GM23338 (cell line): ENCODE results near the gene ERH. TPM values are rescaled to one million over a fixed set of nuclear protein-coding genes. Genes with fewer than 3 reads are reported as not detected.

Experiments
- ATAC-seq: fragments of 200-7000 bp; cut with Tn5 transposase; 3 replicates; pipeline ENCODE4 v1.9.1; 2020
- DNase-seq: peaks from one replicate; pipeline ENCODE4 v3.0.0-alpha.2; 2015; ENCODE audit warnings: low spot score
- H2AFZ ChIP-seq: fragments of 200-600 bp; sonication (generic); 2 replicates; pipeline ENCODE4 v1.8.0; 2016; ENCODE audit warnings: antibody characterized with exemption, mild to moderate bottlenecking, moderate library complexity
- H3F3A ChIP-seq: fragments of 200-600 bp; sonication (generic); replicated peaks from 2 replicates; pipeline ENCODE4 v1.8.0; 2017; ENCODE audit warnings: antibody characterized with exemption, mixed run types, low read depth
- H3K27ac ChIP-seq: fragments of 200-600 bp; sonication (generic); 2 replicates; pipeline ENCODE4 v1.6.1; 2016; ENCODE audit warnings: low read depth
- H3K27me3 ChIP-seq: fragments of 200-600 bp; sonication (generic); 2 replicates; pipeline ENCODE4 v1.8.0; 2016; ENCODE audit warnings: mild to moderate bottlenecking, mixed run types, moderate library complexity; ENCODE audit not compliant: insufficient read depth
- H3K36me3 ChIP-seq: fragments of 200-600 bp; sonication (generic); 2 replicates; pipeline ENCODE4 v1.8.0; 2016; ENCODE audit warnings: mild to moderate bottlenecking; ENCODE audit not compliant: insufficient read depth
- H3K4me1 ChIP-seq: fragments of 200-600 bp; sonication (generic); 2 replicates; pipeline ENCODE4 v1.8.0; 2016; ENCODE audit warnings: mild to moderate bottlenecking, moderate library complexity; ENCODE audit not compliant: insufficient read depth
- H3K4me2 ChIP-seq: fragments of 200-600 bp; sonication (generic); 2 replicates; pipeline ENCODE4 v1.7.1; 2017; ENCODE audit warnings: mixed run types
- H3K4me3 ChIP-seq: fragments of 200-600 bp; sonication (generic); 2 replicates; pipeline ENCODE4 v1.6.1; 2016; ENCODE audit warnings: mixed run types
- H3K79me2 ChIP-seq: fragments of 200-600 bp; sonication (generic); replicated peaks from 2 replicates; pipeline ENCODE4 v1.8.0; 2017; ENCODE audit warnings: mild to moderate bottlenecking; ENCODE audit not compliant: insufficient read depth
- H3K9me2 ChIP-seq: fragments of 200-600 bp; sonication (generic); 2 replicates; pipeline ENCODE4 v1.8.0; 2017; ENCODE audit not compliant: insufficient read depth
- H4K20me1 ChIP-seq: fragments of 200-600 bp; sonication (generic); replicated peaks from 2 replicates; pipeline ENCODE4 v1.8.0; 2017; ENCODE audit warnings: mild to moderate bottlenecking; ENCODE audit not compliant: insufficient read depth
- H3K27ac Mint-ChIP-seq: 2 replicates; pipeline ENCODE4 v1.8.0; 2020; ENCODE audit warnings: inconsistent platforms, mild to moderate bottlenecking, moderate library complexity, mixed read lengths
- H3K27me3 Mint-ChIP-seq: 3 replicates; pipeline ENCODE4 v1.8.0; 2022; ENCODE audit warnings: low read depth, mild to moderate bottlenecking, moderate library complexity, mixed read lengths, inconsistent platforms; ENCODE audit not compliant: insufficient read depth, poor library complexity
- H3K36me3 Mint-ChIP-seq: 3 replicates; pipeline ENCODE4 v1.8.0; 2021; ENCODE audit warnings: low read depth, mild to moderate bottlenecking, inconsistent platforms, moderate library complexity, mixed read lengths
- H3K4me1 Mint-ChIP-seq: 3 replicates; pipeline ENCODE4 v1.8.0; 2020; ENCODE audit warnings: mild to moderate bottlenecking, inconsistent platforms, mixed read lengths
- H3K4me3 Mint-ChIP-seq: 3 replicates; pipeline ENCODE4 v1.8.0; 2021; ENCODE audit warnings: moderate library complexity, mild to moderate bottlenecking, inconsistent platforms, mixed read lengths
- H3K9me3 Mint-ChIP-seq: 3 replicates; pipeline ENCODE4 v1.8.0; 2020; ENCODE audit warnings: moderate library complexity, mild to moderate bottlenecking, inconsistent platforms, mixed read lengths
- CREB1 ChIP-seq: fragments of 250-450 bp; sonication (Bioruptor Pico); IDR thresholded peaks from 2 replicates; pipeline ENCODE4 v1.5.0; 2020; ENCODE audit warnings: low read depth, mild to moderate bottlenecking, moderate library complexity
- CTCF ChIP-seq, 2 experiments: fragments of 200-600 bp in 1 of 2; sonication (generic) in 1 of 2; conservative IDR thresholded peaks; 2 replicates each; pipeline versions ENCODE4 v1.5.1 to v1.6.1; 2016 to 2017; ENCODE audit warnings: antibody characterized with exemption in 2 of 2, low read depth in 2 of 2, mild to moderate bottlenecking in 2 of 2, moderate library complexity in 1 of 2
- ETS1 ChIP-seq: IDR thresholded peaks from 2 replicates; pipeline ENCODE4 v1.6.1; 2016; ENCODE audit warnings: antibody characterized with exemption
- EZH2 ChIP-seq: fragments of 200-600 bp; sonication (generic); IDR thresholded peaks from one replicate; pipeline ENCODE4 v1.8.0; 2017; ENCODE audit warnings: antibody characterized with exemption, mild to moderate bottlenecking, low read depth; ENCODE audit not compliant: unreplicated experiment
- JUNB ChIP-seq: IDR thresholded peaks from one replicate; pipeline ENCODE4 v1.6.1; 2016; ENCODE audit warnings: antibody characterized with exemption; ENCODE audit not compliant: unreplicated experiment
- NANOG ChIP-seq: IDR thresholded peaks from 2 replicates; pipeline ENCODE4 v1.6.1; 2016; ENCODE audit warnings: antibody characterized with exemption, borderline replicate concordance
- POLR2AphosphoS5 ChIP-seq: IDR thresholded peaks from 2 replicates; pipeline ENCODE4 v1.6.1; 2016; ENCODE audit warnings: antibody characterized with exemption, low read depth
- REST ChIP-seq: IDR thresholded peaks from one replicate; pipeline ENCODE4 v1.6.1; 2018; ENCODE audit warnings: antibody characterized with exemption; ENCODE audit not compliant: unreplicated experiment
- STAT1 ChIP-seq: IDR thresholded peaks from one replicate; pipeline ENCODE4 v1.6.1; 2016; ENCODE audit warnings: antibody characterized with exemption; ENCODE audit not compliant: unreplicated experiment
- ZNF114 ChIP-seq: fragments of 250-450 bp; sonication (Bioruptor Pico); IDR thresholded peaks from 2 replicates; pipeline ENCODE4 v1.5.0; 2020; ENCODE audit warnings: mild to moderate bottlenecking, moderate library complexity
- ZNF331 ChIP-seq: fragments of 250-450 bp; sonication (Bioruptor Pico); IDR thresholded peaks from 2 replicates; pipeline ENCODE4 v1.5.0; 2020; ENCODE audit warnings: low read depth, mild to moderate bottlenecking, moderate library complexity
- ZNF462 ChIP-seq: fragments of 250-450 bp; sonication (Bioruptor Pico); IDR thresholded peaks from 2 replicates; pipeline ENCODE4 v1.5.0; 2020; ENCODE audit warnings: mild to moderate bottlenecking, moderate library complexity
- polyA plus RNA-seq: library from polyadenylated mRNA; unstranded; fragments of >200 nt; fragmentation: Nextera tagmentation; extraction: Ambion mirVana; gene quantifications from 2 replicates; pipeline ENCODE4 v1.2.1, GENCODE V29; 2016
- total RNA-seq: library from RNA; depleted of rRNA; stranded (reverse); fragments of >200 nt; shearing (Covaris generic); gene quantifications from 2 replicates; pipeline ENCODE4 v1.2.3, GENCODE V29; 2014

The ERH gene
- total and polyA plus RNA-seq, 2 experiments from 2014 or later: 188 to 545 TPM

- no peak overlapping the region for H3K4me3 ChIP-seq
- H3K36me3 ChIP-seq: no peaks in the 10 kb centered on the region
- Mint-ChIP-seq H3K4me3 (no peak overlapping the region), H3K27me3 (no peaks in the 10 kb centered on the region), H3K4me1 (no peaks in the 10 kb centered on the region; the same call in 2 of the 3 replicates), H3K9me3 (no peaks in the 10 kb centered on the region), H3K27ac (no peak overlapping the region), H3K36me3 (no peaks in the 10 kb centered on the region)
- H2AFZ ChIP-seq: no peak overlapping the region
- no peaks in the 10 kb centered on the region for H3K79me2 ChIP-seq
- H3K4me2 ChIP-seq: no peak overlapping the region
- no peaks in the 10 kb centered on the region for H3F3A ChIP-seq
- ATAC-seq (peak; percentile 51), DNase-seq (no peak)
- no peaks in the 10 kb centered on the region for H4K20me1 ChIP-seq
- H3K27ac ChIP-seq: no peak overlapping the region
- H3K27me3 ChIP-seq: no peaks in the 10 kb centered on the region
- TF ChIP-seq CREB1 (CRISPR knock-in tag) (no peak), ZNF114 (CRISPR knock-in tag) (no peak), ETS1 (no peak), REST (no peak), EZH2 (no peak), STAT1 (no peak), POLR2AphosphoS5 (no peak), ZNF462 (CRISPR knock-in tag) (no peak), JUNB (no peak), CTCF (conservative IDR thresholded peaks at IDR 0.05; ENCODE audit: low read depth in 2 of 2) (no peak), ZNF331 (no peak), NANOG (no peak)
- no peaks in the 10 kb centered on the region for H3K4me1 ChIP-seq
- H3K9me2 ChIP-seq: no peaks in the 10 kb centered on the region
These were observed 65.2 kb downstream of the ERH start for GRCh38 chr14:69332782-69333395.
